Measurements from ENCODE around the gene APOL2. TPM values are rescaled to one million over a fixed set of nuclear protein-coding genes. Genes with fewer than 3 reads are reported as not detected.

APOL2 gene
- total RNA-seq, 2 donors from 2014 or later: 2.1 to 7.9 TPM

DNA sequence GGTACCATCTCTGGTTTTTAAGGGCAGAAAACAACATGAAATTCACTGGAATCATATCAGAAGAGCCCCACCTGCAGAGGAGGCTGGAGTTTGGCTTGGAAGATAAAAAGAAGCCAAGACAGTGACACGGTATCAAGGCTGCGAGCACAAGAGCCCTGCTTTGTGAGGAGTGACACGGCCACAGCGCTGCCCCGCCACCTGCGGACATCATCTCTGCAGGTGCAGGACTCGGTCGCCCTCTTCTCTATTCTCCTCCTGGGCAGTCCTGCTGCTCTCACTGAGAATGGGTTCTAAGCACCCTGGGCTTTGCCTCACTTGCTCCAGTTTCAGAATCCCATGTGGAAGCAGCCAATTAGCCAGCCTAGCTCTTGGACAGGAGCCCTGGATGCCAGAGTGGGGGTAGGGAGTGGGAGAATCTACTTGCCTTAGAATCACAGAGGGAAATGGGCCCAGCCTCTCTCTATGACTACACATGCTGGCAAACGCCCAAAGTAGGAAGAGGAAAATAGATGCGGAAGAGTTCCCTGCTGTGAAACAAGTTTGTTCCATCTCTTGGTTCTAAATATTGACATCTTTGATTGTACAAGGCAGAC lies 54.8 kb downstream of the APOL2 start:
- Histone ChIP-seq H3K27me3 (ENCODE audit: control insufficient read depth, insufficient read depth, low read length, poor library complexity, severe bottlenecking) (no peaks in the 10 kb centered on the region), H3K9me3 (ENCODE audit: control insufficient read depth, low read length) (no peaks in the 10 kb centered on the region), H3K36me3 (ENCODE audit: control insufficient read depth, insufficient read depth, low read length) (no peaks in the 10 kb centered on the region), H3K4me3 (ENCODE audit: low read length) (no peak overlapping the region), H3K4me1 (ENCODE audit: control insufficient read depth, insufficient read depth, low read length) (peaks cover 13% of the 10 kb centered on the region), H3K9ac (ENCODE audit: extremely low read depth, low read length, poor library complexity, severe bottlenecking) (no peak overlapping the region), H3K27ac (ENCODE audit: low read depth, low read length) (no peak overlapping the region)
- Mint-ChIP-seq H3K27me3 (ENCODE audit: insufficient read depth) (peaks cover under 1% of the 10 kb centered on the region), H3K4me1 (peaks cover 22% of the 10 kb centered on the region), H3K27ac (peak overlapping the region; percentile 70), H3K4me3 (no peak overlapping the region), H3K36me3 (ENCODE audit: low read depth) (no peaks in the 10 kb centered on the region), H3K9me3 (peaks cover 1% of the 10 kb centered on the region)
- no peak for DNase-seq
- 80 to 86% methylated on average over 7 to 10 of the region's 10 CpGs for WGBS, 2 experiments (ENCODE audit: insufficient coverage in 1 of 2, insufficient read length in 1 of 2)
- no peak for TF ChIP-seq CTCF (conservative IDR thresholded peaks at IDR 0.05)

GRCh38 chr22:36183446-36183845 lies 55.9 kb downstream of the APOL2 start:
- 92 to 93% methylated on average over 6 to 7 of the region's 7 CpGs for WGBS, 2 experiments (ENCODE audit: insufficient coverage in 1 of 2, insufficient read length in 1 of 2)
- Mint-ChIP-seq H3K4me3 (no peak overlapping the region), H3K27ac (no peak overlapping the region)

GRCh38 chr22:36182857-36183256 lies 56.5 kb downstream of the APOL2 start:
- H3K9me3 ChIP-seq (ENCODE audit: control insufficient read depth, low read length): no peaks in the 10 kb centered on the region
- no peak overlapping the region for H3K27ac ChIP-seq (ENCODE audit: low read depth, low read length)
- no peaks in the 10 kb centered on the region for H3K9me3 Mint-ChIP-seq
- WGBS, 2 experiments (ENCODE audit: insufficient coverage in 1 of 2, insufficient read length in 1 of 2): 98 to 100% methylated on average over 5 to 6 of the region's 6 CpGs
- H3K9ac ChIP-seq (ENCODE audit: extremely low read depth, low read length, poor library complexity, severe bottlenecking): no peak overlapping the region
- no peak overlapping the region for H3K4me3 ChIP-seq (ENCODE audit: low read length)
- no peak overlapping the region for H3K4me3 Mint-ChIP-seq
- no peaks in the 10 kb centered on the region for H3K36me3 ChIP-seq (ENCODE audit: control insufficient read depth, insufficient read depth, low read length)
- H3K27me3 Mint-ChIP-seq (ENCODE audit: insufficient read depth): no peaks in the 10 kb centered on the region
- H3K27ac Mint-ChIP-seq: no peak overlapping the region
- H3K27me3 ChIP-seq (ENCODE audit: control insufficient read depth, insufficient read depth, low read length, poor library complexity, severe bottlenecking): no peaks in the 10 kb centered on the region
- peaks cover 13% of the 10 kb centered on the region for H3K4me1 ChIP-seq (ENCODE audit: control insufficient read depth, insufficient read depth, low read length)
- TF ChIP-seq CTCF (conservative IDR thresholded peaks at IDR 0.05): no peak
- peaks cover 18% of the 10 kb centered on the region for H3K4me1 Mint-ChIP-seq
- no peaks in the 10 kb centered on the region for H3K36me3 Mint-ChIP-seq (ENCODE audit: low read depth)
- DNase-seq: peak; percentile 39

More at GRCh38 chr22:36183446-36183845, 55.9 kb downstream of the APOL2 start:
- H3K4me1 ChIP-seq (ENCODE audit: control insufficient read depth, insufficient read depth, low read length): peaks cover 13% of the 10 kb centered on the region
- no peaks in the 10 kb centered on the region for H3K27me3 ChIP-seq (ENCODE audit: control insufficient read depth, insufficient read depth, low read length, poor library complexity, severe bottlenecking)
- DNase-seq: peak; percentile 41
- H3K4me3 ChIP-seq (ENCODE audit: low read length): no peak overlapping the region
- H3K9me3 ChIP-seq (ENCODE audit: control insufficient read depth, low read length): no peaks in the 10 kb centered on the region
- H3K9ac ChIP-seq (ENCODE audit: extremely low read depth, low read length, poor library complexity, severe bottlenecking): no peak overlapping the region
- Mint-ChIP-seq H3K4me1 (peaks cover 22% of the 10 kb centered on the region), H3K27me3 (ENCODE audit: insufficient read depth) (no peaks in the 10 kb centered on the region), H3K36me3 (ENCODE audit: low read depth) (no peaks in the 10 kb centered on the region), H3K9me3 (no peaks in the 10 kb centered on the region)
- TF ChIP-seq CTCF (conservative IDR thresholded peaks at IDR 0.05): no peak
- no peak overlapping the region for H3K27ac ChIP-seq (ENCODE audit: low read depth, low read length)
- no peaks in the 10 kb centered on the region for H3K36me3 ChIP-seq (ENCODE audit: control insufficient read depth, insufficient read depth, low read length)
